ENCODE results near the gene RAMP1.
A peak's percentile ranks its signal among the peaks of the same experiment; 100 is the strongest.

The RAMP1 gene

DNA sequence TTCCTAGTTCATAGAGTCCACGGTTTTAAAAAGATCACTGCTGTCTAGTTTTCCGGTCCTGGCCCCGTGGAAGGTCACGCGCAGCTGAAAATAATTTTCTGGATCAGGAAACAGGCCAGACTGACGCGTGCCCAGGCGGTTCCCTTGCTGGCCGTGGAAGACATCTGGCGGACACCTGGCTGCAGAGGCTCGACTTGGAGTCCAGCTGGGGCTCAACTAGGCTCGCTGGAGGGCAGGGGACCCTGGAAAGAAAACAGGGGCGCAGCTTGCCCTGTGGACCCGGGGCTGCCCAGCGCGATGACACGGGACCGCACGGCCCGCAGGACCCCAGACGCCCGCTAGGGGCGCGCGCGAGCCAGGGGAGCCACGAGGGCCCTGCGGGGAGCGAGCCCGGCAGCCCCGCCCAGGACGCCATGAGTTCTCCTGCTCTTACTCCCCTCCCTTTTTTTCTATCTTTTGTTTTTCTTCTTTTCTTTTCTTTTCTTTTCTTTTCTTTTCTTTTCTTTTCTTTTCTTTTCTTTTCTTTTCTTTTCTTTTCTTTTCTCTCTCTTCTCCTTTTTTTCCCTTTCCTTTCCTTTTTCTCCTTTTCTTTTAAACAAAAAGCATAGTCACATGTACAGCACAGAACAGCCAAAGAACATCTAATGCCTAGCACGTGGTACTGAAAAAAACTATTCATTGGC, 64.2 kb downstream of the RAMP1 start:
- DNase-seq (ENCODE audit: low spot score in 2 of 2) = peak; percentile 65 to 77
- Mint-ChIP-seq H3K4me1 (peaks cover 14% of the 10 kb centered on the region), H3K4me3 (peak overlapping the region; percentile 23), H3K27me3 (no peaks in the 10 kb centered on the region), H3K36me3 (ENCODE audit: insufficient read depth) (peaks cover 4% of the 10 kb centered on the region), H3K27ac (ENCODE audit: low read depth) (peak overlapping the region; percentile 24), H3K9me3 (no peaks in the 10 kb centered on the region)
- peak; percentile 94 for ATAC-seq (replicated peaks; ENCODE audit: extremely low read depth, poor library complexity, severe bottlenecking)

DNA sequence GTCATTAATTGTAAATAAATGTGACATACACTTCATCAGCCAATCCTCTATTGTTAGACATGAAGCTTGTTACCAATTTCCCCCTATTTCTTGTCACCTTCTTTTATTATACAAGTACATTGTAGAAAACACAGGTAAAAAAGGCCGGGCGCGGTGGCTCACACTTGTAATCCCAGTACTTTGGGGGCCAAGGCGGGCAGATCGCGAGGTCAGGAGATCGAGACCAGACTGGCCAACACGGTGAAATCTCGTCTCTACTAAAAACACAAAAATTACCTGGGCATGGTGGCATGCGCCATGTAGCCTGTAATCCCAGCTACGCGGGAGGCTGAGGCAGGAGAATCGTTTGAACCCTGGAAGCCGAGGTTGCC, 64.7 kb downstream of the RAMP1 start:
- ATAC-seq (replicated peaks; ENCODE audit: extremely low read depth, poor library complexity, severe bottlenecking) = no peak
- Mint-ChIP-seq H3K36me3 (ENCODE audit: insufficient read depth) (peaks cover 4% of the 10 kb centered on the region), H3K9me3 (no peaks in the 10 kb centered on the region), H3K4me1 (peaks cover 14% of the 10 kb centered on the region), H3K27me3 (no peaks in the 10 kb centered on the region), H3K27ac (ENCODE audit: low read depth) (peak overlapping the region; percentile 24), H3K4me3 (peak overlapping the region; percentile 23)
- DNase-seq (ENCODE audit: low spot score in 2 of 2) = no peak

DNA sequence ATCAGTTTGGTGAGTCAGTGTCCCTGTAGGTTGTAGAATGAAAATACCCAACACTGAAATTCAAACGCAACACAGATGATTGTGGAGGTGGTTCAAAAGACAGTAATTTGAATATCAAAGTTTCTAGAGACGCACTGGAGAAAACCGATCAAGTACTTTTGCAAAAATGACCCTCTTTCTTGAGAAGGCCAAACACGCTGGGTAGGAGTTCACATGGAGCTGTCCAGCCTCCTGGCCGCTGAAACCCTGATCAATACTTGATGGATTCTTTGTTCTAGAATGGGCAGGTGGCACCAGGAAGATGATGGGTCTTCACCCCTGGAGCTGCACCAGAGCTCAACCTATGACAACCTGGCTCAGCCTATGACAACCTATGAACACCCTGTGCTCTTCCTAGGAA, 67.7 kb downstream of the RAMP1 start:
- peaks cover 5% of the 10 kb centered on the region for H3K36me3 Mint-ChIP-seq (ENCODE audit: insufficient read depth)
- DNase-seq (ENCODE audit: low spot score in 2 of 2) (no peak), ATAC-seq (replicated peaks; ENCODE audit: extremely low read depth, poor library complexity, severe bottlenecking) (no peak)
- no peaks in the 10 kb centered on the region for H3K27me3 Mint-ChIP-seq
- H3K9me3 Mint-ChIP-seq = no peaks in the 10 kb centered on the region
- H3K4me3 Mint-ChIP-seq = no peak overlapping the region
- peaks cover 14% of the 10 kb centered on the region for H3K4me1 Mint-ChIP-seq
- H3K27ac Mint-ChIP-seq (ENCODE audit: low read depth) = no peak overlapping the region

DNA sequence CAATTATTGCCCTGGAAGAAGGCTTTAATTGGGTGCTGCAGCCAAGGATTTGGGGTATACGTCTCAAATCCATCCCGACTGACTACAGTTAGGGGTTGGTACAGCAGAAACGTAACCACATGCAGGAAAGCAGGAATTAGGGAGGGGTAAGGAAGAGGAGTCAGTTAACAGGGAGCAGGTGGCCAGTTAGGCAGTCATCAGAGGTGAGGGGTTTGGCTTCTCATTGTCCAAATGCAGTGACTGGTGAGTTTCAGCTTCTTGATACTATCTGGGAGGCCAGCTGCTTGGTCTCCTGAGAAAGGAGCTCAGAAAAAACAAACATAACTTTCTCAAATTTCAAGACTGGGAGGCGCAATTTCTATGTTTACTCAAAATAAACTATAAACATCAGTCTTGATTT, 68.6 kb downstream of the RAMP1 start:
- H3K4me1 Mint-ChIP-seq = peaks cover 14% of the 10 kb centered on the region
- DNase-seq (ENCODE audit: low spot score in 2 of 2) = no peak
- no peak for ATAC-seq (replicated peaks; ENCODE audit: extremely low read depth, poor library complexity, severe bottlenecking)
- H3K27ac Mint-ChIP-seq (ENCODE audit: low read depth) = no peak overlapping the region
- no peaks in the 10 kb centered on the region for H3K27me3 Mint-ChIP-seq
- H3K36me3 Mint-ChIP-seq (ENCODE audit: insufficient read depth) = peaks cover 5% of the 10 kb centered on the region
- H3K9me3 Mint-ChIP-seq = no peaks in the 10 kb centered on the region
- no peak overlapping the region for H3K4me3 Mint-ChIP-seq

DNA sequence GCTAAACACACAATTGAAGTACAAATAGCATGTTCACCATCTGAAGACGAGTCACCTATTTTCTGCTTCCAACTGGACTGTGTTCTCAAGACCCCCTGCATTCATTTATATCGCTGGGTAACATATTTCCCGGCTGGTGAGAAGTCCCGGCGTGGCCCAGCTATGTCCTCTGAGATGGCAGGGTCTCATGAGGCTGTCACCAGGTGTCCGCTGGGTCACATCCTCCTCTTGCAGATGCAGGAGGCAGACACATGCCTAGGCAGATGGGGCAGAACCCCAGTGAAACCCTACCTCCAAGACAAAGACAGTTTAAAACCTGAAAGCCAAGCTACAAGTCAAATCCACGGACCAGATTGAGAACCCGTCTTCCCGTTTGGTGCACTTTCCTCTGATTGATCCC, 70.6 kb downstream of the RAMP1 start:
- Mint-ChIP-seq H3K27ac (ENCODE audit: low read depth) (no peak overlapping the region), H3K9me3 (no peaks in the 10 kb centered on the region), H3K36me3 (ENCODE audit: insufficient read depth) (peaks cover 4% of the 10 kb centered on the region)

DNA sequence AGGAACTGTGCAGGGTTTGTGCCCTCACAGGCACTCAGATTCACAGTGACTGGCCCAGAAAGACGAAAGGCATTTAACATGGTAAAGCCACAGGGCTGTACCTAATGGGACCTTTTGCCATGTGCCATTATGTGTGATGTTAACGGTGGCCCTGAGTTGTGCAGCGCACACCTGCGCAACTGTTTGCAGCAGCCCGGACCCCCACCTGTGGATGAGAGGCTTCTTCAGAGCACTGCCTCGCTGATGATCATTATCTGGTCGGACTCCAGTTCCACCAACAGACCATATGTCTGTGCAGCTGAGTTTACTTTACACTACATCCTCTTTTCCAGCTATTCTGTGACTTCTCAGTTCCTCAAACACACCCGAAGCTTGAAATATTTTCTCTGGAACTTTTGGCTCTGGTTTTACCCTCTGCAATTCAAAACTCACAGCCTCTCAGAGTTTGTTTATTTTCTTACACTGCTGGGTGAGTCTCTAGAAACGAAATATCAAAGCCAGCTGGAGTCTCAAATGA, 71.8 kb downstream of the RAMP1 start:
- no peaks in the 10 kb centered on the region for H3K9me3 Mint-ChIP-seq
- H3K4me1 Mint-ChIP-seq = no peaks in the 10 kb centered on the region
- H3K4me3 Mint-ChIP-seq = no peak overlapping the region
- H3K27ac Mint-ChIP-seq (ENCODE audit: low read depth) = no peak overlapping the region
- no peak for ATAC-seq (replicated peaks; ENCODE audit: extremely low read depth, poor library complexity, severe bottlenecking)
- no peaks in the 10 kb centered on the region for H3K27me3 Mint-ChIP-seq
- DNase-seq (ENCODE audit: low spot score in 2 of 2) = no peak
- H3K36me3 Mint-ChIP-seq (ENCODE audit: insufficient read depth) = peaks cover 1% of the 10 kb centered on the region

More for the DNA sequence above, 70.6 kb downstream of the RAMP1 start:
- ATAC-seq (replicated peaks; ENCODE audit: extremely low read depth, poor library complexity, severe bottlenecking) = no peak
- Mint-ChIP-seq H3K4me3 (no peak overlapping the region), H3K4me1 (peaks cover 6% of the 10 kb centered on the region), H3K27me3 (no peaks in the 10 kb centered on the region)
- DNase-seq (ENCODE audit: low spot score in 2 of 2) = no peak

DNA sequence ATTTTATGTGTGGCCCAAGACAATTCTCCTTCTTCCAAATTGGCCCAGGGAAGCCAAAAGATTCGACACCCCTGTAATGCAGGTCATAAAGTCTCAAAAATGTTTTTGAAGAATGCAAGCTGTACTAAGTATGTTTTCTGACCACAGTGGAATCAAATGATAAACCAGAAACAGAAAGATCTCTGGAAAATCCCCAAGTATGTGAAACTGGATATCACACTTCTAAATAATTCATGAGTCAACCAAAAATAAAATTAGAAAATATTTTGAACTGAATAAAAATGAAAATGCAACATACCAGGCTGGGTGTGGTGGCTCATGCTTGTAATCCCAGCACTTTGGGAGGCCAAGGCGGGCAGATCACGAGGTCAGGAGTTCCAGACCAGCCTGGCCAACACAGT, 73.3 kb downstream of the RAMP1 start:
- Mint-ChIP-seq H3K36me3 (ENCODE audit: insufficient read depth) (peaks cover 1% of the 10 kb centered on the region), H3K27ac (ENCODE audit: low read depth) (no peak overlapping the region), H3K4me1 (no peaks in the 10 kb centered on the region), H3K4me3 (no peak overlapping the region), H3K9me3 (no peaks in the 10 kb centered on the region), H3K27me3 (no peaks in the 10 kb centered on the region)
- ATAC-seq (replicated peaks; ENCODE audit: extremely low read depth, poor library complexity, severe bottlenecking) (no peak), DNase-seq (ENCODE audit: low spot score in 2 of 2) (no peak)

DNA sequence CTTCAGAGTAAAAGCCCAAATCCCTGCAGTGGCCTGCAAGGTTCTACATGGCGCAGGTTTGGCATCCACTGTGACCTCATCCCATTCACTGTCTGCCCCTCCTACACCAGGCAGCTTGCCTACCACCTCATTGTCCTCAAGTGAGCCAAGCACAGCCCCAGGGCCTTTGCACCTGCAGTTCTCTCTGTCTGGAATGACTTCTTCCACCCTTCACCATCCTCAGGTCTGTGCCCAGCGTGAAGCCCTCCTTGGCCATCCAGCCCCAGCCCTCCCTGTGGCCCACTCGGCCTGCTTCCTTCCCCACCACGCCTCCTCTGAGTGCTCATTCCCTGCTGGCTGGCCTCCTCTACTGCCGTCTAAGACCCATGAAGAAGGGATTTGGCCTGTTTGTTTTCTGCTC, 74.8 kb downstream of the RAMP1 start:
- Mint-ChIP-seq H3K4me1 (no peaks in the 10 kb centered on the region), H3K27me3 (no peaks in the 10 kb centered on the region), H3K36me3 (ENCODE audit: insufficient read depth) (peaks cover 1% of the 10 kb centered on the region), H3K4me3 (no peak overlapping the region), H3K9me3 (no peaks in the 10 kb centered on the region), H3K27ac (ENCODE audit: low read depth) (no peak overlapping the region)
- ATAC-seq (replicated peaks; ENCODE audit: extremely low read depth, poor library complexity, severe bottlenecking) (no peak), DNase-seq (ENCODE audit: low spot score in 2 of 2) (no peak)

DNA sequence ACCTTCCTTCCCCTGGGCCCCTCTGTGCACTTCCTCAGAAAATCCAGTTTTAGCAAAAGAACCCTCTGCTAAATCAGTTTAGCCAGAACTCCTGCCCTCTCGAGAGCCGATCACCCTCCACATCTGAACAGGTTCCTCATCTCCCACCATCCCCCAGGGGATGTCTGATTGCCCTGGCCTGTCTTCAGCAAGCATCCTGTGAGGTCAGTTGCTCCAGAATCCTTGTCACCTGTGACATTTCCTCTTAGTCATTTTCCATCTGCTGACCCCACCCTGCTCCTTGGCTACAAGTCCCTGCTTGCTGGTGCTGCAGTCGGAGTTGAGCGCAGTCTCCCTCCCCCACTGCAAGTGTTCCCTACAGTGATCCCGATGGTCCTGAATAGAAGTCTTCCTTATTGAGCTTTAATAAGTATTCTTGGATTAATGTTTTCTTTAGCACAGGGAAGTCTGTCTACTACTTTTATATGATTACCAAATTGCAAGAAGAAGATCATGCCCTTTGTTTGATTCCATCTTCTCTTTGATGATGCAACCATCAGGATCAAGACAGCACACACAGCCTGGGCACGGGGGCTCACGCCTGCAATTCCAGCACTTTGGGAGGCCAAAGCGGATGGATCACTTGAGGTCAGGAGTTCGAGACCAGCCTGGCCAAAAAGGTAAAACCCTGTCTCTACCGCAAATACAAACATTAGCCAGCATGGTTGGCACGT, 76.5 kb downstream of the RAMP1 start:
- no peaks in the 10 kb centered on the region for H3K9me3 Mint-ChIP-seq
- H3K36me3 Mint-ChIP-seq (ENCODE audit: insufficient read depth) = peaks cover 1% of the 10 kb centered on the region
- DNase-seq (ENCODE audit: low spot score in 2 of 2) = no peak
- no peak overlapping the region for H3K4me3 Mint-ChIP-seq
- H3K27me3 Mint-ChIP-seq = no peaks in the 10 kb centered on the region
- no peak overlapping the region for H3K27ac Mint-ChIP-seq (ENCODE audit: low read depth)
- no peak for ATAC-seq (replicated peaks; ENCODE audit: extremely low read depth, poor library complexity, severe bottlenecking)
- peaks cover 10% of the 10 kb centered on the region for H3K4me1 Mint-ChIP-seq

DNA sequence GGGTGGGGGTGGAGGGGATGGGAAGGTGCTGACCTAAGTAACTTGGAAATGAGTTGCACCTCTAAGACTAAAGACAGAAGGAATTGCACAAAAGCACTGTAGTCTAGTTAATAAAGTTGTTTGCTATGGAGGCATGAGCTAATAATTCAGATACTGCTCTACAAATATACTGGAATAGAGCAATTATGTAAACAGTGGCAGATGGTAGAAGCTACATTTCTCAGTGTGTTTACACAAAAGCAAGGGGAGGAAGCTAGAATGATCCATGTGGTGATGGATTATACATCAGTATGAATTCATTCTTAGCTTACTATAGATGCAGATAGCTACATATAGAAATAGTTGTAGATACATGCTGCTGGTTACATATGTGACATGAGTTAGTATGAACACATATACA, 79.8 kb downstream of the RAMP1 start:
- Mint-ChIP-seq H3K4me1 (peaks cover 37% of the 10 kb centered on the region), H3K27me3 (no peaks in the 10 kb centered on the region), H3K27ac (ENCODE audit: low read depth) (no peak overlapping the region), H3K36me3 (ENCODE audit: insufficient read depth) (peaks cover 4% of the 10 kb centered on the region), H3K4me3 (no peak overlapping the region), H3K9me3 (no peaks in the 10 kb centered on the region)
- DNase-seq (ENCODE audit: low spot score in 2 of 2) = no peak
- ATAC-seq (replicated peaks; ENCODE audit: extremely low read depth, poor library complexity, severe bottlenecking) = no peak

DNA sequence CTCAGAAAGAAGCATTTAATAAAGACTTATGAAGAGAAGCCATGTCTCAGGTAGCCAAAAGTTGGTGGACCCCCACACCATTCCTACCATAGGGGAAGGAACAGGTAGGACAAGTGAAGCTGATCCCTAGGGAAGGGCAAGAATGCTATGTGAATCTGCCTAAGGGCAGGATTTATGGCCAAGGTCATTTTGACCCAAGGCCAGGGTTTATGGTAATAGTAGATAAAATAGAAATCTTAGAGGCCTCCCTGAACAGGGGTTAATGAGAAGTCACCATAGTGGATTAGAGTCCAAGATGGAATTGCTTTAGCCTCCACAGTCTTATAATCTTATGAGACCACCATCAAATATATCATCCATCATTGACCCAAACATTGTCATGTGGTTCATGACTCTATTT, 81.4 kb downstream of the RAMP1 start:
- DNase-seq (ENCODE audit: low spot score in 2 of 2) (no peak), ATAC-seq (replicated peaks; ENCODE audit: extremely low read depth, poor library complexity, severe bottlenecking) (no peak)
- H3K27me3 Mint-ChIP-seq = no peaks in the 10 kb centered on the region
- peak overlapping the region; percentile 89 for H3K27ac Mint-ChIP-seq (ENCODE audit: low read depth)
- H3K36me3 Mint-ChIP-seq (ENCODE audit: insufficient read depth) = peaks cover 4% of the 10 kb centered on the region
- H3K4me3 Mint-ChIP-seq = no peak overlapping the region
- H3K4me1 Mint-ChIP-seq = peaks cover 52% of the 10 kb centered on the region
- H3K9me3 Mint-ChIP-seq = peaks cover 2% of the 10 kb centered on the region

DNA sequence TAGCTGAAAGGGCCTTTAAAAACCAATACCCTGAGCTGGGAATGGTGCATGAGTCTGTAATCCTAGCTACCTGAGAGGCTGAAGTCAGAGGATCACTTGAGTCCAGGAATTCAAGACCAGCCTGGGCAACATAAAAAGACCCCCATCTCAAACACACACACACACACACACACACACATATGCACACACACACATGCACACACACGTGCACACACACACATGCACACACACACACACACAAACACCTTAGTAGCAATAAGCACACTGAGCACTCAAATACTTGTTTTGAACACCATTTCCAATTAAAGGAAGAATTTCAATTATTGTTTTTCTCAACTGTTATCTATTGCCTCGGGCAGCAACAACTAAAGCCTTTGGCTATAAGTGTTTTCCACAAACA, 81.8 kb downstream of the RAMP1 start:
- ATAC-seq (replicated peaks; ENCODE audit: extremely low read depth, poor library complexity, severe bottlenecking) = no peak
- DNase-seq (ENCODE audit: low spot score in 2 of 2) = no peak
- Mint-ChIP-seq H3K27ac (ENCODE audit: low read depth) (peak overlapping the region; percentile 89), H3K9me3 (peaks cover 6% of the 10 kb centered on the region), H3K36me3 (ENCODE audit: insufficient read depth) (peaks cover 4% of the 10 kb centered on the region), H3K4me3 (peak overlapping the region; percentile 57), H3K4me1 (peaks cover 57% of the 10 kb centered on the region), H3K27me3 (no peaks in the 10 kb centered on the region)

DNA sequence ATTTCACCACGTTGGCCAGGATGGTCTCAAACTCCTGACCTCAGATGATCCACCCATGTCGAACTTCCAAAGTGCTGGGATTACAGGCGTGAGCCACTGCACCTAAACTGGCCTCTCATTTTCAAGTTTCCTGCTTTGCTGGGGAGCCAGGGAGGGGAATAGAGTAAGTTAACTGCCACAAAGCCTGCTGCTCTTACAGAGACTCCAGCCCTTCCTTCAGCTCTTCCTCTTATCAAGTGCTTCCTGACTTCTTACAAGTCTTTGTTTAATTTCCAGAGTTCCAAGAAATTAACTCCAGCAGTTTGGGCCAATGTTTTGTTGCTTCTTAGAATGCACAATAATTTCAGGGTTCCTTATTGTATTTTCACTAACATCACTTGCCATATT, 83.1 kb downstream of the RAMP1 start:
- Mint-ChIP-seq H3K27me3 (no peaks in the 10 kb centered on the region), H3K4me3 (peak overlapping the region; percentile 57), H3K4me1 (peaks cover 64% of the 10 kb centered on the region), H3K9me3 (peaks cover 13% of the 10 kb centered on the region), H3K36me3 (ENCODE audit: insufficient read depth) (peaks cover 4% of the 10 kb centered on the region), H3K27ac (ENCODE audit: low read depth) (peak overlapping the region; percentile 89)
- DNase-seq (ENCODE audit: low spot score in 2 of 2) = no peak
- no peak for ATAC-seq (replicated peaks; ENCODE audit: extremely low read depth, poor library complexity, severe bottlenecking)
